Thymus (tissue), 11 donors: Measurements from ENCODE around the gene GJA3. TPM values are rescaled to one million over a fixed set of nuclear protein-coding genes. Genes with fewer than 3 reads are reported as not detected.
A peak's percentile ranks its signal among the peaks of the same experiment; 100 is the strongest.

Experiments
- DNase-seq, 9 donors: peaks; one replicate each; pipeline ENCODE4 v3.0.0-alpha.2; 2013; ENCODE audit warnings: low spot score in 9 of 9, low read depth in 6 of 9, missing footprints in 1 of 9
- H3K27ac ChIP-seq, 2 donors: one replicate each; pipeline ENCODE4 v1.5.1; 2013; ENCODE audit warnings: control low read depth in 1 of 2, low read depth in 1 of 2, low read length in 1 of 2, mild to moderate bottlenecking in 1 of 2, moderate library complexity in 1 of 2
- H3K27me3 ChIP-seq, 2 donors: one replicate each; pipeline ENCODE4 v1.5.1; 2013; ENCODE audit warnings: low read length in 1 of 2; ENCODE audit not compliant: control insufficient read depth in 2 of 2, insufficient read depth in 1 of 2
- H3K36me3 ChIP-seq, 2 donors: one replicate each; pipeline ENCODE4 v1.5.1; 2013; ENCODE audit warnings: low read length in 1 of 2, mild to moderate bottlenecking in 1 of 2, moderate library complexity in 1 of 2; ENCODE audit not compliant: control insufficient read depth in 2 of 2, insufficient read depth in 2 of 2
- H3K4me1 ChIP-seq, 2 donors: one replicate each; pipeline ENCODE4 v1.5.1; 2013; ENCODE audit warnings: low read length in 2 of 2; ENCODE audit not compliant: control insufficient read depth in 2 of 2, insufficient read depth in 2 of 2
- H3K4me3 ChIP-seq, 2 donors: one replicate each; pipeline ENCODE4 v1.5.1; 2013; ENCODE audit warnings: low read length in 2 of 2, control low read depth in 1 of 2, mild to moderate bottlenecking in 1 of 2
- H3K9me3 ChIP-seq, 2 donors: one replicate each; pipeline ENCODE4 v1.5.1; 2013; ENCODE audit warnings: low read length in 1 of 2, mild to moderate bottlenecking in 1 of 2; ENCODE audit not compliant: control insufficient read depth in 2 of 2, insufficient read depth in 1 of 2
- WGBS: extraction: QIAGEN DNeasy Blood & Tissue Kit; methylation state at CpG from one replicate; pipeline ENCODE4 v1.1.7; 2013; 5-methylcytosine and 5-hydroxymethylcytosine counted together
- polyA plus RNA-seq: library from polyadenylated mRNA; stranded (reverse); fragments of 200-250 nt; gene quantifications from one replicate; pipeline ENCODE4 v1.2.3, GENCODE V29; 2013
- total RNA-seq: library from RNA; stranded (reverse); fragments of 120-200 nt; gene quantifications from one replicate; pipeline ENCODE4 v1.2.4, GENCODE V29; 2013
- donor health status: healthy.

GJA3 gene
- total and polyA plus RNA-seq, 2 donors, result under 0.01 to 0.14 TPM

DNA sequence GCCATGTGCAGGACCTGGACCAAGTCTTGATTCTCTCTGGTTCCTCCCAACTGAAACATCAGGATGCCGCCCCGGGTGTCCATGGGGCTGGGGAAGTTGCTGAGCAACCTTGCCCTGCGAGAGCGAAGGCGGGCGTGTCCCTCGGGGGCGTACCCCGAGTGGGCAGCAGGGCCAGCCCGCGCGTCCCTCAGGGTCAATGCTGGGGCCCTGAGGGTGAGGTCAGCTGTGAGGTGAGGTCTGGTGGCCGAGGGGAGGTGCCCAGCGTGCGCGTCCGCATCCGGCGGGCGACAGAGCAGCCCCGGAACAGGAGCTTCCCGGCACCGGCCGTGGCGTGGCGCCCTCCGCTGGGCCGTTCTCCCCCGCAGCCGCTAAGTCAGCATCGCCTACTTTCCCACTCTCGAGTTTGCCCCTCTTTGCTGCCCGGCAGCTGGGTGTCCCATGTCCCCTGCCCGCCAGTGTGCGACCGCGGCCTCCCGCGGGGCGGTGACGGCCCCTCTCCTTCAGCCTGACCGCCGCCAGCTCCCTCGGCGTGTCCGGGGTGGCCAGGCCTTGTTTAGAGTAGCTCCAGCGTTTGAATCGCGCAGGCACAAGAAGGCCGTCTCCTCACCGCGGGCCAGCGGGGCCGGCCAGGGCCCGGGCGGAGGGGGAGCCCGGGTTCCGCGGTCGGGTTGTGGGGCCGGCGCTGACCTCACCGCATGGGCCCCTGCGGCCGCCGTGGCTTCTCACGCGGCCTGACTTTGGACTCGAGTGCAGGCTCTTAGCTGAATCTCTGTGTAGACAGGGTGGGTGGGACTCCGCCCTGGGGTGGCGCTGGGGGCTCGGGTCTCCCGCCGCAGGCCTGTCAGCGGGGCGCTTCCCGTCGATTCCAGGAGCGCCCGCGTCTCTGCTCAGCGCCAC, 33.0 kb downstream of the GJA3 start:
- H3K4me1 ChIP-seq, result peaks cover 4 to 6% of the 10 kb centered on the region in 2 donors
- peak in 1 of 9 donors; percentile 11 for DNase-seq
- H3K4me3 ChIP-seq, result peak overlapping the region; percentile 29 to 43
- H3K36me3 ChIP-seq, result no peaks in the 10 kb centered on the region
- H3K27ac ChIP-seq, result no peak overlapping the region
- under 1% methylated on average over 82 of the region's 82 CpGs for WGBS
- peaks cover 30 to 87% of the 10 kb centered on the region in 2 donors for H3K27me3 ChIP-seq
- H3K9me3 ChIP-seq, result peaks cover 0 to 3% of the 10 kb centered on the region in 2 donors

DNA sequence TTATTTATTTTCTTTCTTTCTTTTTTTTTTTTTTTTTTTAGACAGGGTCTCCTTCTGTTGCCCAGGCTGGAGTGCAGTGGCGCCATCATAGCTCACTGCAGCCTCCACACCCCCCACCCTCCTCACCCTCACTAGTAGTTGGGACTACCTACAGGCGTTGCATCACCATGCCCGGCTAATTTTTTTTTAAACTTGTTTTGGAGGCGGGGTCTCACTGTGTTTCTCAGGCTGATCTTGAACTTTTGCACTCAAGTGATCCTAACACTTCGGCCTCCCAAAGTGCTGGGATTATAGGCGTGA, 33.6 kb downstream of the GJA3 start:
- Histone ChIP-seq H3K27me3 (peaks cover 30 to 85% of the 10 kb centered on the region in 2 donors), H3K36me3 (no peaks in the 10 kb centered on the region), H3K27ac (no peak overlapping the region), H3K4me3 (no peak overlapping the region), H3K4me1 (peaks cover 4 to 6% of the 10 kb centered on the region in 2 donors), H3K9me3 (peaks cover 0 to 3% of the 10 kb centered on the region in 2 donors)
- no peak for DNase-seq
- 24% methylated on average over 6 of the region's 6 CpGs for WGBS

DNA sequence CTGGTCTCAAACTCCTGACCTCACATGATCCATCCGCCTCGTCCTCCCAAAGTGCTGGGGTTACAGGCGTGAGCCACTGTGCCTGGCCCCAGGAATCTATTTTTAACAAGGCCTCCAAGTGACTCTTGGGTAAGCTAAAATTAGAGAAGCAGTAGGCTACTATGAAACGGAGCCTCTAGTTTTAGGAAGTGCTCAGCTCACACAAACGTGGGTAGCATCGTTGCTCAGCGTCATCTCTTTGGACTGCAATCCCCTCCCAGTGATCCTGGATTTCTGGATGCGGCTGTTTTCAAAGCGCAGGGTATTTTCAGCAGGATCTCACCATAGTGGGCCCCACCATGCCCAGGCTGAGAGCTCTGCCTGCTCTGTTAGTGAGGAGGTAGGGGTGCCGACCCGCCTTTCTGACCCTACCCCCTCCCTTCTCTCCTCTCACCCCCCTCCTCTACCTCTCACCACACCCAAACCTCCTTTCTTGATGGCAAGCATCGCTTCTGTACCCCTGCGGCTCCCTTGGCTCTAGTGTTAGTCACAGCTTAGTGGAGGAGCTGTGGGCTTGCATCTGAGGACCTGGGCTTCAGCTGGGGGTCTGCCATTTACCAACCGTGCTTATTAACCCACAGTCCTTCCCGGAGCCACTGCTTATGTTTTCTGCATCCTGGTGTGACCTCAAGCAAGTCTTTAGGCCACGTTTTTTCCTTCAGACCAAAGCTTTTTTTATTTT, 34.2 kb downstream of the GJA3 start:
- Histone ChIP-seq H3K27ac (no peak overlapping the region), H3K27me3 (peaks cover 30 to 80% of the 10 kb centered on the region in 2 donors), H3K36me3 (no peaks in the 10 kb centered on the region), H3K4me1 (peaks cover 4 to 6% of the 10 kb centered on the region in 2 donors), H3K9me3 (peaks cover 0 to 2% of the 10 kb centered on the region in 2 donors), H3K4me3 (no peak overlapping the region)
- WGBS, result 63% methylated on average over 16 of the region's 16 CpGs
- no peak for DNase-seq

DNA sequence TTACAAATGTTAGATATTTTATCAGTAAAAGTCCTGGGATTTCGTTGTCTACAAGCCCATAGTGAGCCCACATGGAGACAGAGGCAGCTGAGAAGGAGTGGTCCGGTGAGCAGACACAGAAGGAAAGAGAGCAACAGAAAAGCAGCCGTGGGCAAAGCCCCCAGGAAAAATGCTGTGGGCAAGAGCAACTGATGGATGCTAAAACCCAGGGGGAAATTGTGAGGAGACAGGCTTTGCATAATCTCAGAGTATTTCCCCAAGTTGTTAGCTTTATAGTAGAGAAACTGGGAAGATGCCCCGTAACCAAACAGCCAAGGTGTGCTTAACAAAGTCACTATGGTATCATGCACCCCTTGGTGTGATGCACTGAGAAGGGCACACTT, 35.1 kb downstream of the GJA3 start:
- H3K36me3 ChIP-seq, result no peaks in the 10 kb centered on the region
- H3K4me3 ChIP-seq, result no peak overlapping the region
- H3K27ac ChIP-seq, result no peak overlapping the region
- DNase-seq, result no peak
- WGBS, result 91% methylated on average over 4 of the region's 4 CpGs
- peaks cover 8 to 10% of the 10 kb centered on the region in 2 donors for H3K4me1 ChIP-seq
- peaks cover 29 to 70% of the 10 kb centered on the region in 2 donors for H3K27me3 ChIP-seq
- H3K9me3 ChIP-seq, result peaks cover 0 to 2% of the 10 kb centered on the region in 2 donors

DNA sequence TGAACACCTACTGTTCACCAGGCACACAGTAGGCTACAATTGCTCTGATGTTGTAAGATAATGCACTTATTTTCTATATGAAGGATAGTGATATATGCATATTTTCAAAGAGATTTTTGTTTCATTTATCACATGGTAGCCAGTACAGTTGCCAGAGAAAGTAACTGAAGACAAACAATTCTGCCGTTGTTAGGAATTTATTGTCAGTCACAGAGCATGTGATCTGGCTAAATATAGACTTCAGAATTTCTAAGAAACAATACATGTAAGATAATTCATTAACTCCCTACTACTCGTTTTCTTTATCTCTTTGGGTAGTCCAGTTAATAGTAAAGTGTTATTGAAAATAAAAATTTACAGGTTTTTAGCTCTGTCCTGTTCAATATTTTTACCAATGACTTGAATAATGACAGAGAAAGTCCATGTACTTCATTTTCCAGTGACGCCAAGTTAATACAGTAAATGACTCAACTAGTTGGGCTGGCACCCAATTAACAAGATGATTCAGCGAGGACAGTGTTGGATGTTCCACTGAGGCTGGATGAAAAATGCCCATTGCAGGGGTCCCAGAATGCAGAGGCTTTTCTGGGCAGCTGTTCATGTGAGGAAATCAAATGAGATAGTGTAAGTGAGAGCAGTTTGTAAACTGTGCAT, 35.6 kb downstream of the GJA3 start:
- Histone ChIP-seq H3K27me3 (peaks cover 24 to 65% of the 10 kb centered on the region in 2 donors), H3K4me3 (no peak overlapping the region), H3K9me3 (peaks cover 0 to 2% of the 10 kb centered on the region in 2 donors), H3K36me3 (no peaks in the 10 kb centered on the region), H3K4me1 (peaks cover 9 to 10% of the 10 kb centered on the region in 2 donors), H3K27ac (no peak overlapping the region)
- no peak for DNase-seq
- 62% methylated on average over 4 of the region's 4 CpGs for WGBS

DNA sequence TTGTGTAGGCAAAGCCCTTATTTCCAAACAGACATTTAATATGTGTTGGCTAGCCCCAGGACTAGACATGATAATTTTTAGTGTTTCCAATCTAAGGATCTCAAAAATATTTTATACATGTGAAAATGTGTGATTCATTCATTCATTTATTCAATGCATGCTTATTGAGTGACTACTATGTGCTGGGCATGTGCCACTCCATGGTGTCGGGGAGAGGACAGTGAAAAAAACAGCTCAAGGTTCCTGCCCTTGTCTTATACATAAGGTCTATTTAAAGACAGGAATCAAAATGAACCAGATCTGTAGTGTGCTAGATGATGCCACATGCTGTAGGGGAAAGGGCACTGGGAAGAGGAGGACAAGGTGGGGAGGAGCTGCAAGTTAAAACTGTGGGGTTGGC, 36.5 kb downstream of the GJA3 start:
- WGBS, result 100% methylated on average over 1 of the region's 1 CpG
- H3K27ac ChIP-seq, result no peak overlapping the region
- peaks cover 22 to 56% of the 10 kb centered on the region in 2 donors for H3K27me3 ChIP-seq
- H3K9me3 ChIP-seq, result peaks cover 0 to 2% of the 10 kb centered on the region in 2 donors
- H3K4me3 ChIP-seq, result no peak overlapping the region
- no peaks in the 10 kb centered on the region for H3K36me3 ChIP-seq
- H3K4me1 ChIP-seq, result peaks cover 12 to 18% of the 10 kb centered on the region in 2 donors
- DNase-seq, result no peak

DNA sequence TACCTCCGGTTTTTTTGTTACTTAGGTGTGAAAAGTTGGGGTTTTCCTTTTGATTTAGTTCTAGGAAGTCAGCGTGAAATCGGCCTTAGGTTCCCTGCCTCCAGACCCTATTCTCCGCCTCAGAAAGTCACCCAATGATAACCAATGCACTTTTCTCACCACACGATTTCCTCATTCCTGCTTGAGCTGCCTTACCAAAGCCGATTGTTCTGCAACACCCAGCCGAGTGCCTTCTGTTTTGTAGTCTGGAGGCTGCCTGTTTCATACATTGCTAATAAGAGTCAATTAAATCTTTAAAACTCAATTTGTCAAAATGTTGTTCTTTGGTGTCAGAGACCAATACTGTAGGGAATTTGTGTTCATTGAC, 39.7 kb downstream of the GJA3 start:
- Histone ChIP-seq H3K4me1 (peaks cover 8 to 18% of the 10 kb centered on the region in 2 donors), H3K27ac (peak overlapping the region in 1 of 2 donors; percentile 95), H3K9me3 (no peaks in the 10 kb centered on the region), H3K27me3 (peaks cover 5 to 40% of the 10 kb centered on the region in 2 donors), H3K36me3 (no peaks in the 10 kb centered on the region), H3K4me3 (peak overlapping the region; percentile 44 to 49)
- WGBS, result 60% methylated on average over 7 of the region's 7 CpGs
- DNase-seq, result no peak

DNA sequence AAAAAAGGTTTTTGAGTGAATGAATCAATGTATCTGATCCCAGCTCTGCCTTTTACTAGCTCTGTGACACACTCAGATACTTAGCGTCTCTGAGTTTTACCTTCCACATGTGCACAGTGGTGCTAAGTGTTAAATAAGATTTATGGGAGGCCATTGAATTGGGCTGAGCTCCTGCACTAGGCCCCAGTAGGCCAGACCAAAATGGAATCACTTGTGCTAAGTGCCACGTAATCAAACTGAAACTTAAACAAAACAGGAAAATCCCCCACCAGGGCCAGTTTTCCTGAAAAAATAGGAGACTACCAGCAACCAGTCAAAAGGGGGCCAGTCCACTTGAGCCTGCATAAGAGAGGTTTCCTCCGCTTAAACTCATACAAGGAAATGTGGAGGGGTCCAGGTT, 40.9 kb downstream of the GJA3 start:
- H3K27me3 ChIP-seq, result peaks cover 0 to 29% of the 10 kb centered on the region in 2 donors
- no peaks in the 10 kb centered on the region for H3K9me3 ChIP-seq
- no peaks in the 10 kb centered on the region for H3K36me3 ChIP-seq
- 81% methylated on average over 3 of the region's 3 CpGs for WGBS
- H3K4me1 ChIP-seq, result peaks cover 8 to 18% of the 10 kb centered on the region in 2 donors
- no peak for DNase-seq
- H3K4me3 ChIP-seq, result peak overlapping the region; percentile 44 to 49
- peak overlapping the region; percentile 84 to 95 for H3K27ac ChIP-seq
